GM19372 (cell line): Measurements from ENCODE around the gene KLHL14.

Source experiments
- ATAC-seq: cut with Tn5 transposase; IDR thresholded peaks from one replicate; pipeline ENCODE4 v1.9.1; 2021; ENCODE audit warnings: mild to moderate bottlenecking, low read depth, moderate library complexity; ENCODE audit not compliant: unreplicated experiment

Gene KLHL14

GRCh38 chr18:32770666-32771168 is 2.1 kb downstream of the KLHL14 start:
- no peak for ATAC-seq

DNA sequence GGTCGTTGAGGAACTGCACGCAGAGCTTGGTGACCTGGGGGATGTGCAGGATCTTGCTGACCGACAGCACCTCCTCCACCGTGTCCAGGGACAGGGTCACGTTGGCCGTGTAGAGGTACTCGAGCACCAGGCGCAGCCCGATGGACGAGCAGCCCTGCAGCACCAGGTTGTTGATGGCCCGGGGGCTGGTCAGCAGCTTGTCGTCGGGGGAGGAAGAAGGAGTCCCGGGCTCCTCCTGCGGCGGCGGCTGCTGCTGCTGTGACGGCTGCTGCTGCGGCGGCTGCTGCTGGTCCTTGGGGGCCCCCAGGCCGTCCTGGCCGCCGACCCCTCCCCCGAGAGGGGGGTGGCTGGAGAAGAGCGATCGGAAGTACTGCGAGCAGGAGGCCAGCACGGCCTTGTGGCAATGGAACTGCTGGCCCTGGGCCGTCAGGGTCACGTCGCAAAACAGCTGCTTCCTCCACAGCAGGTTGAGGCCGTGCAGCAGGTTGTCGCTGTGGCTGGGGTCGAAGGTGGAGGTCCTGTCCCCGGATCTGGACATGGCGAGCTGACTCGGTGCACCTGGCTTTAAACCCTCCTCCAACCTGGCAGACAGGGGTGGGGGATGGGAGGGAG is 2.7 kb downstream of the KLHL14 start:
- ATAC-seq, result no peak

DNA sequence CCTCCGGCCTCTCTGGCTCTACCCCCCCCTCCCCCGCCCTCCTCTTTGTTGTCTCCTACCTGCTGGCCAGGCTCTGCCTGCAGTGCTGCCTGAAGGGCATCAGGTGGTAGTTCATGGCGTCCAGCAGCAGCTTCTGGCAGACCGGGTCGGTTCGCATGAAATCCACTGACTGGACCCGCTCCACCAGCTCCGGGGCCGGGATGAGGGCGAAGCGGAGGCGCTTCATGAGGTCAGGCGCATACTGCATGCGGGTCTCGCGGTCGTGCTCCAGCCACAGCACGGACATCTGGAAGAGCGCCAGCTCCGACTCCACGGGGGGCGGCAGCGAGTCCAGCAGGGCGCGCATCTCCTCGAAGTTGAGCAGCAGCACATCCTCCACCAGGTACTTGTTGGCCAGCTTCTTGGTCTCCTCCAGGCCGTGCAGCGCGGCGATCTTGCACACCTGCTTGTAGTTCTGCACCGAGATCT is 3.2 kb downstream of the KLHL14 start:
- no peak for ATAC-seq

GRCh38 chr18:32769071-32769585 is 3.7 kb downstream of the KLHL14 start:
- no peak for ATAC-seq

DNA sequence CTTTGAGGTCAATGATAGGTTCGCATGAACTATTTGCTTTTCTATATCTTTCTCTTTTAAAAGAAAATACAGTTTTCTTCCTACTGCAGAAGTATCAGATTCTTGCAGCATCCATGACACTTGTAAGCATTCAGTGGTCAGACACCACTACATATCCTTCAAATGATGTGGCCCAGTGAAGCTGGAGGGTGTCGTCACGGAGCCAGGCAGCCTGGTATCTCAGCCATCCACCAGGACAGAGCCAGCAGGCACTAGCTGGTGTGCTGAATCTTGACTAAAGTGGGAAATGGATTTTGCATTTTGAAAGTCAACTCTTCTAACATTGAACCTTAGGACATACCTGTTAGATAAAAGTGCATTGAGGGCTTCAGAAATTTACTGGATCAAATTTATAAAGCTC is 5.4 kb downstream of the KLHL14 start:
- no peak for ATAC-seq

GRCh38 chr18:32764611-32765244 is 8.1 kb downstream of the KLHL14 start:
- no peak for ATAC-seq

GRCh38 chr18:32763293-32763692 is 9.5 kb downstream of the KLHL14 start:
- ATAC-seq, result no peak

- ATAC-seq, result no peak
Measured at GRCh38 chr18:32761231-32761630, 11.6 kb downstream of the KLHL14 start.

DNA sequence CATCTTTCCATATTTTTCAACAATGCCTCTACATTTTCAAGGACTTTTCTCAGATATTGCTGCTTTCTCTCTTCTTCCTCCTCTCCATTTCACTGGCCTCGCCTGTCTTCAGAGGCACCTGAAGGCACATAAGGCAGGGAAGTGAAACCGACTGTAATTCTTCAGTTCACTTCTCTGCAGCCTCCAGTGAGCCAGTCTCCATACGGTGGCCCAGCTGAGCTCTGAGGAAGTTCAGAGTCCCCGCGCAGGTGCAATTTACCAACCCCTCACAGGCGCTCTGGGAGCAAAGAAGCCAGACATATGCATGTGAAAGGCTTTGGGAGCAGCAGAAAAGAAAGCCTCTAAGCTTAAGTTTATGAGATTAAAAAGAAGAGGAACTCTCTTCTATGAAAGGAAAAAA is 12.4 kb downstream of the KLHL14 start:
- ATAC-seq, result peak; percentile 99

- no peak for ATAC-seq
Measured at GRCh38 chr18:32759611-32760167, 13.1 kb downstream of the KLHL14 start.

DNA sequence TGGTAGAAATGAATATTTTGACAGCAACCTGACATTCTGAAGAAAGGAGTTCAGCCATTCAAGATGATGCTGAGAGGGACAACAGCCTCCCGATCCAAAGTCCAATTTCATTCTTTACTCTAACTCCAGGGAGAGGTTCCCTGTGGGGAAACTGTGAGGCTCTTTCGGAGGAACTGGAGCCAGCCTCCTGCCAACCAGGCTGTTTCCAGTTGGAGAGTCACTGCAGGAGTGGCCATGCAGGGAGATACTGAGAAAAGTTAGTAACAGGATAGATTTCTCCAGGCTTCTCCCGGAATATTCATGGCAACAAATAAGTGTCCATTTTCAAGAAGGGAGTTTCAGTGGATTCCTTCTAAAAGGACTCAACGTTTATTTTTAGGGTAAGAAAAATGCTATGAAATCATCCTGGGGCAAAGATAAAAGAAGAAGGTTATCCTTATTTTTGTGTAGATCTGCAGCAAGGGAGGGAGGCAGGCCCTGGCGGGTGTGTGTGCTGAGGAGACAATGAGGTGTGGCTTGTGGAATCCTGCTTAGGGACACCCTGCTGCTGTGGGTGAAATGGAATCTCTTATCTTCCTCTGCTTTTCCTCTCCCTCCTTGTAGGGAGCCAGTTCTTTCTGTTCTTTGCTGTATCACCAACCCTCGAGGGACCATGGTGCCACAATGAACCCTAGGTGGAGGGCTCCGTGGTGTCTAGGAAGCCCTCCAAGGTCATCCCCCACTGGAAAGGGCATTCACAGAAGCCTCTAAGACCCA is 18.1 kb downstream of the KLHL14 start:
- no peak for ATAC-seq

DNA sequence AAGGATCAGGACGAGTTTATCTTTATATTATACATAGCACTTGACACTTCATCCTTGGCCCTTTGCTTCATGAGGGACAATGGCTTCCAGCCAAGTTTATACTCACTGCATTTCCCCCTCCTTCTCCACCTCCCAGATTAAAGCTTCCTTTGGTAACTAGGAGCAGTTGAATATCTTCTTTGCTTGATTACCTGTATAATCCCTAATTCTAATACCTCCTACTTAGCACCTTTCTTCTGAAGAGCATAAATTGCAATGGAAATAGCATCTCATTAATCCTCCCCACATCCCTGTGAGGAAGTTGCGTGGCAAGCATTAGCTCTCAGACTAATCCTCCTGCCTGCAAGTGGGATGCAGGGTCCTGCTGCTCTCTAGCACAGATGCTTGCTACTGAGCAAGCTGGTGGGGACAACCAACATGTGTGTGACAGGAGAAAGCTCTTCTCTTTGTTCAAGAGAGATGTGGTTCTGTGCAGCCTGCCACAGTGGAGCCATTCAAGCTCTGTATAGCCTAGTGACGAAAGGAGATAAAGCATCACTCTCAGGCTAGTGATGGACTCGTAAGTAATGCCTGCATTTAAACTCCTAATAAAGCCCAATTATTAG is 19.1 kb downstream of the KLHL14 start:
- no peak for ATAC-seq

DNA sequence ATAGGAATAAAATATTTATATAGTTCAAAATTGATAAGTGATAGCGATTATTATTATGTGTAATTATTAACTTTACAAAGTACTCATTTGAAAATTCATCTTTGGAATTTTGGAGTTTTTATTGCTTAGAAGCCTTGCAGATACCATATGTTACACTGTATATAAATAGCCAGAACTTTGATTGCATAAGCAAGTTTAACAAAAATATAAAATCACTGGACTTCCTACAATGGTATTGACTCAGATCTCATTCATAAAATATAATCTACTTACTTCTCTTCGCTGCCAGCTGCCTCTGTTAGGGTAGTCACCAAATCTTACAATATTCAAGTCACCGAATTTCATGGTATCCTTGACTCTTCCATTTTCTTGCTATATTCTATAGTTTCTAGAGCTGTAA is 22.5 kb downstream of the KLHL14 start:
- no peak for ATAC-seq

DNA sequence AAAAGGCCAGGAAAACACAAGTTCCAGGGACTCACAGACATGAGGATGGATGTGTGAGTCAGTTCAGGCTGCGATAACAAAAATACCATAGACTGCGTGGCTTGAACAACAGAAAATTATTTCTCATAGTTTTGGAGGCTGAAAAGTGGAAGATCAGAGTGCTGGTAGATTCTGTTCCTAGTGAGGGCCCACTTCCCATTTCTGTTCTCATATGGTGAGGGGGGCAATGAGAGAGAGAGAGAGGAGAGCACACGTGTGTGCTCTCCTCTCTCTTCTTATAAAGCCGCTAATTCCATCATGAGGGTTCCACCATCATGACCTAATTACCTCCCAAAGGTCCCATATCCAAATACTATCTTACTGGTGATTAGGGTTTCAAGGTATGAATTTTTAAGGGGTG is 23.0 kb downstream of the KLHL14 start:
- no peak for ATAC-seq

- ATAC-seq, result no peak
Measured at GRCh38 chr18:32742579-32742978, 30.2 kb downstream of the KLHL14 start.

DNA sequence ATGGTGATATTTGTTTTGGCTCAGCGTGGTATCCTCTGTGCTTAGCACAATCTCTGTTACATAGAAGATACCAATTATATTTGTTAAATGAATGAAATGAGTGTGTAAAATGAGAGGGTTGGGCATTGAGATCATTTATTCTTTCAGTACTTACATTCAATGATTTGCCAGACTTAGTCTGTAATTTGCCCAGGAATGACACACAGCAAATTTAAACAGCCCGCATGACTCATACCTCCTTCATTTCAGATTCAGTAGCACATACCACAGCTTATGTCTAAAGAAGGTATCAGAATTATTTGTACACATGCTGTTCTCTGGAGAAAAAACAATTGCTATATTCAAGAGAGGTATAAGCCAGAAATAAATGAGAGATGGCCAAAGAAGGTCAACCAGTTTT is 37.0 kb downstream of the KLHL14 start:
- ATAC-seq, result no peak

- ATAC-seq, result no peak
Measured at GRCh38 chr18:32734442-32734841, 38.4 kb downstream of the KLHL14 start.

DNA sequence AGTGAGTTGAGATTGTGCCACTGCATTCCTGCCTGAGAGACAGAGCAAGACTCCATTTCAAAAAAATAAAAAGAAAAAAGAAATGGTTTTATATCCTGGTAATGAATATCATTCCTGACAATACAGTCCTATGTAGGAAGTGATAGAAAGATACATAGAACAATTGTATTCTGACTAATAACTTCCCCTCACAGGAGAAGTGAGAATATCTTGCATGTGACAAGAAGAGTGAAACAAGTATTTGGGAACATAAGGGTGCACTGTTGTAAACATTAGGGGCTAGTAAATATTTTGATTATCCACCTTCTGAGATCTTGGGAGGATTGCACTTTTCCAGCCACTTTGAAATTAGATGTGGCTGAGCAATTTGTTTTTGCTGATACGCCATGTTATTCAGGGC is 40.7 kb downstream of the KLHL14 start:
- no peak for ATAC-seq

- peak; percentile 90 for ATAC-seq
Measured at GRCh38 chr18:32730620-32731091, 42.2 kb downstream of the KLHL14 start.

- no peak for ATAC-seq
Measured at GRCh38 chr18:32730068-32730467, 42.8 kb downstream of the KLHL14 start.
